IPS-18c (cell line): Measurements from ENCODE around the gene RAB32.

Experiments used
- H3K4me3 ChIP-seq: 2 replicates; pipeline ENCODE4 v1.7.0; 2013; ENCODE audit warnings: low read depth, mild to moderate bottlenecking, low read length, moderate library complexity; ENCODE audit not compliant: insufficient read depth
- H3K9me3 ChIP-seq: one replicate; pipeline ENCODE4 v1.6.1; 2013; ENCODE audit warnings: mild to moderate bottlenecking, low read length, moderate library complexity; ENCODE audit not compliant: control insufficient read depth, insufficient read depth

The RAB32 gene

GRCh38 chr6:146543211-146543939, at the start of gene RAB32:
Gene RAB32 (plus strand): TSS chr6:146543833. CDS start chr6:146543872, 39 bp downstream.
- H3K4me3 ChIP-seq = peak within 1 kb of the TSS; percentile 77
- no peaks in the 10 kb centered on the region for H3K9me3 ChIP-seq

- H3K9me3 ChIP-seq = no peaks in the 10 kb centered on the region
- no peak overlapping the region for H3K4me3 ChIP-seq
Measured at GRCh38 chr6:146498309-146498708, 45.3 kb upstream of the RAB32 start.

- Histone ChIP-seq H3K4me3 (no peak overlapping the region), H3K9me3 (no peaks in the 10 kb centered on the region)
Measured at GRCh38 chr6:146503096-146503495, 40.5 kb upstream of the RAB32 start.

- H3K9me3 ChIP-seq = no peaks in the 10 kb centered on the region
- no peak overlapping the region for H3K4me3 ChIP-seq
Measured at GRCh38 chr6:146515212-146515611, 28.4 kb upstream of the RAB32 start.

- no peaks in the 10 kb centered on the region for H3K9me3 ChIP-seq
- no peak overlapping the region for H3K4me3 ChIP-seq
Measured at GRCh38 chr6:146526192-146526591, 17.4 kb upstream of the RAB32 start.

- H3K4me3 ChIP-seq = no peak overlapping the region
- no peaks in the 10 kb centered on the region for H3K9me3 ChIP-seq
Measured at GRCh38 chr6:146532702-146533101, 10.9 kb upstream of the RAB32 start.

GRCh38 chr6:146542881-146543210, 787 bp upstream of the RAB32 start:
- Histone ChIP-seq H3K4me3 (peak overlapping the region; percentile 77), H3K9me3 (no peaks in the 10 kb centered on the region)

GRCh38 chr6:146543940-146544615, 445 bp downstream of the RAB32 start:
- Histone ChIP-seq H3K4me3 (peak overlapping the region; percentile 77), H3K9me3 (no peaks in the 10 kb centered on the region)

GRCh38 chr6:146544616-146545182, 1.1 kb downstream of the RAB32 start:
- Histone ChIP-seq H3K4me3 (peak overlapping the region; percentile 77; the same call in 1 of the 2 replicates), H3K9me3 (no peaks in the 10 kb centered on the region)

GRCh38 chr6:146545581-146545980, 1.9 kb downstream of the RAB32 start:
- H3K4me3 ChIP-seq = no peak overlapping the region
- no peaks in the 10 kb centered on the region for H3K9me3 ChIP-seq

- Histone ChIP-seq H3K9me3 (no peaks in the 10 kb centered on the region), H3K4me3 (no peak overlapping the region)
Measured at GRCh38 chr6:146546443-146547043, 2.9 kb downstream of the RAB32 start.

- H3K9me3 ChIP-seq = no peaks in the 10 kb centered on the region
- H3K4me3 ChIP-seq = no peak overlapping the region
Measured at GRCh38 chr6:146547889-146548288, 4.3 kb downstream of the RAB32 start.

GRCh38 chr6:146548898-146549374, 5.3 kb downstream of the RAB32 start:
- H3K9me3 ChIP-seq = no peaks in the 10 kb centered on the region
- no peak overlapping the region for H3K4me3 ChIP-seq

GRCh38 chr6:146550911-146551310, 7.3 kb downstream of the RAB32 start:
- Histone ChIP-seq H3K4me3 (no peak overlapping the region), H3K9me3 (no peaks in the 10 kb centered on the region)

- Histone ChIP-seq H3K9me3 (no peaks in the 10 kb centered on the region), H3K4me3 (no peak overlapping the region)
Measured at GRCh38 chr6:146551545-146551944, 7.9 kb downstream of the RAB32 start.

- Histone ChIP-seq H3K4me3 (no peak overlapping the region), H3K9me3 (no peaks in the 10 kb centered on the region)
Measured at GRCh38 chr6:146553377-146554135, 9.9 kb downstream of the RAB32 start.

GRCh38 chr6:146560607-146561006, 17.0 kb downstream of the RAB32 start:
- H3K4me3 ChIP-seq = no peak overlapping the region
- H3K9me3 ChIP-seq = no peaks in the 10 kb centered on the region
